ENCODE data around the gene CLCN7.

Gene CLCN7

DNA sequence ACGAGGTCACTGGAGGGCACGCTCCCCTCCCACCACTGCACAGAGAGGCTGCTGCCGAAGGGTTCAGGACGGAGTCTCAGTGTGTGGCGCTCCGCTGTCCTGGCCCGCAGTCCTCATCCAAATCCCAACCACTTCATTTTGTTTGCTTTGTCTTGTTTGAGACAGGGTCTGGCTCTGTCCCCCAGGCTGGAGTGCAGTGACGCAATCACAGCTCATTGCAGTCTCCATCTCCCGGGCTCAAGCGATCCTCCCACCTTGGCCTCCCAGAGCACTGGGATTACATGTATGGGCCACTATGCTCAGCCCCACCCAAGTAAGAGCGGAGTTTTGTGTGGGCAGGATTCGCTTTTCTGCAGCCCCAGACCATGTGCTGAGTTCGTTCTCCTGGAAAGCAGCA is 73.1 kb downstream of the CLCN7 start:
- no peak for DNase-seq (ENCODE audit: low read depth in 2 of 2)

DNA sequence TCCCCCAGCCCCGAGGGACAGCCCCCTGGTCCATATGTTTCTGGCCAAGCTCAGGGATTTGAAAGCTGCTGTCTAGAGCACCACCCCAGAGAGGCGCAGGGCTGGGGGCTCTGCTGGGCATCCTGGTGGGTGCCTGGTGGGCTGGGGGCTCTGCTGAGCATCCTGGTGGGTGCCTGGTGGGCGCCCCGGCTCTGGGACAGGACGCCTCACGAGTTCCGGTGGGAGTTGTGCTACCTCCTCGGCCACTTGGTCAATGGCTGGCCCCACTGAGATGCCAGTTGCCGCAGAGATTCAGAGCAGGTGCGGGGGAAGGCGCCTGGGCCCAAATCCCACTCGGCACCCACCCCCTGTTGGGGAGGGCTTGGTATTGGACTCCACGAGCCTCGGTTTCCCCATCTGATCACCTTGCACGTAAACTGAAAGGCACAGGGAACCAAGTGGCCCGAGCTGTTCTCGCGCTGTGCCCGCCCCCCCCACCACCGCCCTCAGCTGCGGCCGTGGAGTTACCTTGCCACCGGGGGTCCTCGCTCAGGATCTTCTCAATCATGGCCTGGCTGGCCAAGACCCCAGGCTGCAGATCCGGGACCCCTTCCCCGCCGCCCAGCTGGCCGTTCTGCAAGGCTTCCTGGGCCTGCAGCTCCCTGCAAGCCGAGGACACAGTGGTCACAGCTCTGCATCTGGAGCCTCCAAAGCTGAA is 73.6 kb downstream of the CLCN7 start:
- DNase-seq (ENCODE audit: low read depth in 2 of 2) = no peak

DNA sequence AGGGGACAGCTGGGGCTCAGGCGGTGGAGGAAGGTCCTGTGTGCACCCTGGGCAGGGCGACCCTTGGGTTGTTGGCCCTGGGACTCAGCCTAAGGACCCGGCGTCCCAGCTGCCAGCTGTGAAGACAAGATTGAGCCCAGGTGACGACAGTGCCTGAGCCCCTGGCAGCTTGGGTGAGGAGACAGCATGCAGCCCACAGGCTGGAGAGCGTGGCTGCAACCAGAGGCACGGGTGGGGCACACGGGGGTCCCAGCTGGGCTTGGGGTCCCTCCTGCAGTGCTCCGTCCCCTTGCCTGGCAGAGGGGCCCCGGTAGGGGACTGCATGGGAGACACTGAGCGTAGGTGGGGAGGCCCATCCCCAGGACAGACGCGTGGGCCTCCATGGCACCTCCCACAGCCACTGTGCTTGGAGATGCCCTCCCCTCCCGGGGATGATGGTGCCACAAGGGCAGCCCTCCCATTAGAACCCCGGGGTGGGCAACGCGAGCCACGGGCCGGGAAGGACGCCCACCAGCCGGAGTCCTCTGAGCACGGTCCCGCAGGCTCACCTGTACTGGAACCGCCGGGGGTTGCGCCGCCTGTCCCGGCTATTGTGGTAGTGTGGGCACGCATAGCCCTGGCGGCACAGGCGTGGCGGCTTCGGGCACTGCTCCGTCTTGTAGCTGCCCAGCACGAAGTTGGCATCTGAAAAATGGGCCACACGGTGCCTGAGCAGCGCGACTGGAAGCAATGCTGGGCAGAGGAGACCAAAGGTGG is 75.8 kb downstream of the CLCN7 start:
- DNase-seq (ENCODE audit: low read depth in 2 of 2) = no peak

DNA sequence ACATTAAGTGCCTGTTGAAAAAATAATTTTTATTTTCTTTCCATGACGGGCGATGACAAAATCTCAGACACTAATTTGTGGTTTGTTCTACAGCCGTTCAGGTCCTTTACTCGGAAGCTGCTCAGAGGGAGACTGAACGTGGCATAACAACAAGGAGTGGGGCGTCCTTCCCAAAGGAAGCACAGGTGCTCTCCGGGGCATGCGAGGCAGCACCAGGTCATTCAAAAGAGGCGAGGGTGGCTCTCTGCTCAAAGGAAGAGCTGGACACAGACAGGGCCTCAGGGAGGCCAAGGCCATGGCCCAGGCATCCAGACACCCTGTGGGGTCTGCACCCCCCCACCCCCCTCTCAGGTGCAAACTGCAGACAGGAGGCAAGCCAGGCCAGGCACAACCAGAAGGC is 76.5 kb downstream of the CLCN7 start:
- no peak for DNase-seq (ENCODE audit: low read depth in 2 of 2)

DNA sequence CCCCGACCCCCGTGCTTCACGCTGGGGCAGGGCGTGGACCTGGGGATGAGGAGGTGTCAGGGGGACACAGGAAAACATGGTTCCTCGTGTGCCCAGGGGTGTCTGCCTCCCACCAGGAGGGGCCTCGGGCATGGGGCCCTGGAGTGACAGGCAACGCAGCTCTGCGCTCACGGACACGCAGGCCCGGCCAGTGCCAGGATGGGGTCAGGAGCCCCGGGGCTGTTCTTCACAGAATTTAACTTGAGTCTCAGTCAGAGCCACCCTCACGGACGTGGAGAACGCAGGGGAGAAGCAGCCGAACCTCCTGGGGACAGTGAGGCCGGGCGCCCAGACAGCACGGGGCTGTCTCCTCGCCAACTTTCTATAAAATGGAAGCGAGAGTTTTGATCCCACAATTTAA is 77.0 kb downstream of the CLCN7 start:
- no peak for DNase-seq (ENCODE audit: low read depth in 2 of 2)

DNA sequence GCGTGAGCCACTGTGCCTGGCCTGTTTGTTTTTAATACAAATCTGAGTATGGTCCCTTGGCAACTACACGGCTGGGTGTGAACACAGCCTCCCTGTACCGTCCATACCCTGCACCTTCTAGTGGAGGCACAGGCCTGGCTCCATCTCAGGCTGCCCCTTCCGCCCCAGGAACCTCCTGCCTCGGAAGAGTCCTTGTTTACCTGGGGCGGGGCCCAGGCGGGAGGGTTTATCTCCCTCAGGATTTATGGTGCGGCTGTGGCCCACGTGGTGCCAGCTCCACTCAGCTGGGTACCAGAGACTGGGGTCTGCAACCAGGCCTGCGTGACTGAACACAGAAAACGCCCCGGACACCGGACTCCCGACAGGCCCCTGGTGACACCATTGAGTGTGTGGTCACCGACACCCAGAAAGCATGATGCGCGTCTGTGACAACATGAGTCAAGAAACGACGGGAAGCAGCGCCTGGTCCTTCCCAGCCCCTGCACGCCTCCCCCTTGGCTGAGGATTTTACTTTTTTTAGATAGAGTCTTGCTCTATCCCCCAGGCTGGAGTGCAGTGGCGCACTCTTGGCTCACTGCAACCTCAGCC is 79.3 kb downstream of the CLCN7 start:
- DNase-seq (ENCODE audit: low read depth in 2 of 2) = no peak
